Parathyroid adenoma (tissue), 2 donors: ENCODE results near the gene ITPRIP.

Experiments
- H2AFZ ChIP-seq: fragments of 300-600 bp; sonication (generic); one replicate; pipeline ENCODE4 v1.7.0; 2017; ENCODE audit warnings: antibody characterized with exemption, mild to moderate bottlenecking
- H3K27ac ChIP-seq: fragments of 300-600 bp; sonication (generic); one replicate; pipeline ENCODE4 v1.7.0; 2017
- H3K27me3 ChIP-seq: fragments of 300-600 bp; sonication (generic); one replicate; pipeline ENCODE4 v1.7.0; 2017; ENCODE audit warnings: low read length; ENCODE audit not compliant: control insufficient read depth, insufficient read depth
- H3K36me3 ChIP-seq: fragments of 300-600 bp; sonication (generic); one replicate; pipeline ENCODE4 v1.7.0; 2017; ENCODE audit warnings: low read length; ENCODE audit not compliant: control insufficient read depth, insufficient read depth
- H3K4me1 ChIP-seq: fragments of 300-600 bp; sonication (generic); one replicate; pipeline ENCODE4 v1.7.0; 2017; ENCODE audit warnings: control low read depth
- H3K4me2 ChIP-seq: fragments of 300-600 bp; sonication (generic); one replicate; pipeline ENCODE4 v1.7.0; 2017; ENCODE audit warnings: low read length
- H3K4me3 ChIP-seq: fragments of 300-600 bp; sonication (generic); one replicate; pipeline ENCODE4 v1.7.0; 2017; ENCODE audit warnings: low read depth, low read length
- H3K79me2 ChIP-seq: fragments of 300-600 bp; sonication (generic); one replicate; pipeline ENCODE4 v1.7.0; 2017; ENCODE audit warnings: control low read depth
- H3K9ac ChIP-seq: fragments of 300-600 bp; sonication (generic); one replicate; pipeline ENCODE4 v1.7.0; 2017; ENCODE audit warnings: mild to moderate bottlenecking
- H3K9me3 ChIP-seq: fragments of 300-600 bp; sonication (generic); one replicate; pipeline ENCODE4 v1.7.0; 2017; ENCODE audit warnings: low read length; ENCODE audit not compliant: control insufficient read depth
- CTCF ChIP-seq: fragments of 300-600 bp; sonication (generic); IDR thresholded peaks from one replicate; pipeline ENCODE4 v1.7.0; 2017; ENCODE audit warnings: antibody characterized with exemption, mild to moderate bottlenecking
- donor health status: primary hyperparathyroidism.

ITPRIP gene

GRCh38 chr10:104324221-104324686, 14.0 kb downstream of the ITPRIP start:
- peaks cover 7% of the 10 kb centered on the region for H3K4me1 ChIP-seq
- no peaks in the 10 kb centered on the region for H3K27me3 ChIP-seq
- H3K9me3 ChIP-seq: no peaks in the 10 kb centered on the region
- no peak overlapping the region for H3K4me3 ChIP-seq
- H3K36me3 ChIP-seq: no peaks in the 10 kb centered on the region
- no peak overlapping the region for H3K27ac ChIP-seq
- H3K9ac ChIP-seq: no peak overlapping the region
- no peak for TF ChIP-seq CTCF
- H3K79me2 ChIP-seq: peaks cover 5% of the 10 kb centered on the region
- H2AFZ ChIP-seq: no peak overlapping the region
- no peak overlapping the region for H3K4me2 ChIP-seq

GRCh38 chr10:104323760-104324201, 14.5 kb downstream of the ITPRIP start:
- no peaks in the 10 kb centered on the region for H3K9me3 ChIP-seq
- no peak overlapping the region for H3K27ac ChIP-seq
- H3K36me3 ChIP-seq: no peaks in the 10 kb centered on the region
- H3K4me3 ChIP-seq: no peak overlapping the region
- no peak for TF ChIP-seq CTCF
- H3K27me3 ChIP-seq: no peaks in the 10 kb centered on the region
- H3K4me1 ChIP-seq: peaks cover 7% of the 10 kb centered on the region
- H3K79me2 ChIP-seq: peaks cover 5% of the 10 kb centered on the region
- H3K4me2 ChIP-seq: no peak overlapping the region
- H2AFZ ChIP-seq: no peak overlapping the region
- H3K9ac ChIP-seq: no peak overlapping the region

GRCh38 chr10:104323085-104323484, 15.2 kb downstream of the ITPRIP start:
- no peaks in the 10 kb centered on the region for H3K27me3 ChIP-seq
- no peaks in the 10 kb centered on the region for H3K9me3 ChIP-seq
- TF ChIP-seq CTCF: no peak
- peaks cover 5% of the 10 kb centered on the region for H3K79me2 ChIP-seq
- H3K36me3 ChIP-seq: no peaks in the 10 kb centered on the region
- no peak overlapping the region for H3K4me3 ChIP-seq
- H3K9ac ChIP-seq: no peak overlapping the region
- peak overlapping the region; percentile 0 for H3K27ac ChIP-seq
- no peak overlapping the region for H2AFZ ChIP-seq
- H3K4me1 ChIP-seq: peaks cover 7% of the 10 kb centered on the region
- H3K4me2 ChIP-seq: no peak overlapping the region

GRCh38 chr10:104322416-104322782, 15.9 kb downstream of the ITPRIP start:
- Histone ChIP-seq H3K79me2 (peaks cover 5% of the 10 kb centered on the region), H3K4me1 (peaks cover 7% of the 10 kb centered on the region), H3K4me3 (no peak overlapping the region), H3K9ac (no peak overlapping the region), H3K27me3 (no peaks in the 10 kb centered on the region), H3K36me3 (no peaks in the 10 kb centered on the region), H3K9me3 (no peaks in the 10 kb centered on the region), H3K4me2 (no peak overlapping the region), H3K27ac (peak overlapping the region; percentile 0), H2AFZ (peak overlapping the region; percentile 6)
- TF ChIP-seq CTCF: no peak

GRCh38 chr10:104321725-104322415, 16.4 kb downstream of the ITPRIP start:
- Histone ChIP-seq H3K9me3 (no peaks in the 10 kb centered on the region), H3K4me2 (no peak overlapping the region), H3K4me1 (peaks cover 7% of the 10 kb centered on the region), H3K36me3 (no peaks in the 10 kb centered on the region), H3K4me3 (no peak overlapping the region), H3K27me3 (no peaks in the 10 kb centered on the region), H3K79me2 (peaks cover 3% of the 10 kb centered on the region), H3K9ac (no peak overlapping the region), H3K27ac (no peak overlapping the region), H2AFZ (peak overlapping the region; percentile 6)
- TF ChIP-seq CTCF: no peak
